RCC 7860 (cell line): ENCODE results near the gene CROCC2.

Source experiments
- DNase-seq: peaks from one replicate; pipeline ENCODE4 v3.0.0-alpha.2; 2015; ENCODE audit warnings: low spot score
- FAIRE-seq: peaks from 2 replicates; lab custom pipeline; 2012; peaks lifted over from hg19 to GRCh38; lab: Jason Lieb, UNC

Gene CROCC2

GRCh38 chr2:240996161-240996833 lies 90.2 kb downstream of the CROCC2 start:
- no peak for DNase-seq

GRCh38 chr2:240996834-240997140 lies 90.7 kb downstream of the CROCC2 start:
- DNase-seq, result no peak
- FAIRE-seq, result no peak

More at GRCh38 chr2:240996161-240996833, 90.2 kb downstream of the CROCC2 start:
- no peak for FAIRE-seq

DNA sequence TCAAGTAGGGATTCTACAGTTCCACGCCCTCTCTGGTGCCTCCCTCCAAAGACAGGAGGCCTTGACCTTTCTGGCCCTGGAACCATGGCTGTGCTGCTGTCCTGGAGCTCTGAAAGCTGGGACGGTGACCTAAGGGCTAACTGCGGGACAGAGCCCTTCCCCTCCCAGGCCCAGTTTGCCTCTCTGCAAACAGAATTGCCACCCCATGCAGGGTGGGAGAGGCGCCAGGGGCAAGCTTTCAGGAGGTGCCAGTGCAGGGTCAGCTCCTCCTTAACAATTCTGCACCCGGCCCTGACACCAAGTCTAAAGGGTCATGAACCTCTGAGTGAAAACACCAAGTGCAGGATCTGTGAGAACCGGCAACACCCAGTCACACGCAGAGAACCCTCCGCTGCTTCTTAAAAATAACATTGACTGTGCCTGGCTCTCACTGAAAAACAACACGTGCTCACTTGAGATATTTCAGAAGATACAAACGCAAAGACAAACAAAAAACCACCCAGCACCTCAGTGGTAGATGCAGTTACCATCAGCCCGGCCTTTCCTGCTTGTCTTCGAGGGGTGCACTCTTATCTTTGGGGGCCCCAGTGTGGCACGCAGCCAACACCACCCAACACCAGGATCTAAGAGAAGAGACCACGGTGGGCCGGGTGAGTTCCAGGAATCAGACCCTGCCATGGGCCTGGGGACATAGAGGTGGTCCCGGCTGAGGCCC lies 91.2 kb downstream of the CROCC2 start:
- FAIRE-seq, result no peak

GRCh38 chr2:240997856-240998705 lies 91.9 kb downstream of the CROCC2 start, which contains the start of gene SNED1:
Gene SNED1 (plus strand): TSS chr2:240998618. CDS start chr2:240998838, 220 bp downstream.
- no peak for DNase-seq
- no peak for FAIRE-seq

More for the DNA sequence above, 91.2 kb downstream of the CROCC2 start:
- DNase-seq, result no peak

- FAIRE-seq (no peak), DNase-seq (no peak)
Observed at GRCh38 chr2:240998706-240998994, 92.5 kb downstream of the CROCC2 start.

DNA sequence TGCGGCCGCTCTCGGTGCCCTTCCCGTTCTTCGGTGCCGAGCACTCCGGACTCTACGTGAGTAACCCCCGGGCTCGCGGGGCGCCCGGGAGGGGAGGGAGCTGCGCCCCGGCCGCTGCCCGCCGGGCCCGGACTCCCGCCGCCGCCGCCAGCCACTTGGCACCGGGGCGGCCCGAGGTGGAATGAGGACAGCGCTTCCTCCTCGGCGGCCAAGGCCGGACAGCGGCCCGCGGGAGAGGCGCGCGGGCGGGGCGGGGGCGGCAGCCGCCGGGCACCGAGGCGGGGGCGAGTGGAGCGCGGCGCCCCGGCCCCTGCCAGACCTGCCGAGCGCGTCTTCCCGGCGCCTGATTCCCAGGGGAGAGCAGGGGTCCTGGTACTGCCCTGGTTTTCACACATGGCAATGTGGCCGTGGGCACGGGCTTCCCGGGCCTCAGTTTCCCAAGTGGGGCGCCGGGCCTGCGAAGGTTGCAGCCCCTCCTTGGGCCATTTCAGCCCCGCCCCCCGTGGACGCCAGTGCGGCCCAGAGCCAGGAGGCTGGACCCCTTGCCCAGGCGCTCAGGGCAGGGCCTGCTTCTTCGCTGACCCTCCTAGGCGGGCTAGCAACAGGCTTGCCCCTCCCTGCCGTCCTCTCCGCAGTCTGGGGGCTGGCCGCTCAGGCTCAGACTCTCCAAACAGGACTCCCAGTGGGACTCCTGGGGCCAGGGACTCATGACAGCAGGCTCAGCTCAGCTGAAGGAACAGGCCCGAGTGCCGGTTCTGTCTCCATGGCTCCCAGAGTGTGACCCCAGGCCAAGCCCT lies 93.1 kb downstream of the CROCC2 start:
- FAIRE-seq (no peak), DNase-seq (no peak)

GRCh38 chr2:240999873-241000541 lies 93.9 kb downstream of the CROCC2 start:
- DNase-seq (no peak), FAIRE-seq (no peak)

- FAIRE-seq (no peak), DNase-seq (no peak)
Observed at GRCh38 chr2:241000831-241001321, 94.7 kb downstream of the CROCC2 start.

DNA sequence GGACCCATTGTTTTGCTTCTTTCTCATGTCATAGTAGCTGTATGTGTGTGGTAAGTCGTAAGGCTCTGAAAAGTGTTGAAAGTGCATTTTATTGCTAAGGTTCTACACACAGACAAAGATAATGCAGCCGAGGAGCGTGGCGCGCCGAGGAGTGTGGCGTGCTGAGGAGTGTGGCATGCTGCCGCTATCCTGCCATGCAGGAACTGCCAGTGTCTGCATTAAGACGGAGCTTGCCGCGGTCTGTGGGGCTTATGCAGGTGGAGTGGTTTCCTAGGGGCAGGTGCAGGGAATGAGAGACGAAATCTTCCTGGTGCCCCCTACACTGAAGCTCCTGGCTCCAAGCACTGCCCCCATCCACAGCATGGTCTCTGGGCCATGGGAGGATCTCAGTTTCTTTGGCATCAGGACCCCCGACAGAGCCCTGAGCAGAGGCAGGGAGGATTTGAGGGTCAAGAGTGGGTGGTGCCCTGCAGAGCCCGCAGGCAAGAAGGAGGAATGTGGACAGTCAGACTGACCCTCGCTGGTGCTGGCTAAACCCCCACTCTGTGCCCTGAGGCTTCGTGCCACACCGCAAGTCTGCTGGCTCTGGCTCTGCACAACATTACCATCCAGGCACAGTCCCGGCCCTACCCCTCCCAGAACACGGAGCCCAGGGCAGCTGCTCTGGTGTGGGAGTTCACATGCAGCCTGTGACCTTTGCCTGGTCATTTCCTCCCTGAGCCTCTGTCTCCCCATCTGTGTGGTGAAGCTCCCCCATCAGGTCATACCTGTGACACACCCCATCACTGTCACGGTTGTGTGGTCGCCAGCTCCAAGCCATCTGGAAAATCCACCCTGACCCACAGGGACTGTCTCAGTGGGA lies 95.5 kb downstream of the CROCC2 start:
- DNase-seq, result no peak
- no peak for FAIRE-seq

DNA sequence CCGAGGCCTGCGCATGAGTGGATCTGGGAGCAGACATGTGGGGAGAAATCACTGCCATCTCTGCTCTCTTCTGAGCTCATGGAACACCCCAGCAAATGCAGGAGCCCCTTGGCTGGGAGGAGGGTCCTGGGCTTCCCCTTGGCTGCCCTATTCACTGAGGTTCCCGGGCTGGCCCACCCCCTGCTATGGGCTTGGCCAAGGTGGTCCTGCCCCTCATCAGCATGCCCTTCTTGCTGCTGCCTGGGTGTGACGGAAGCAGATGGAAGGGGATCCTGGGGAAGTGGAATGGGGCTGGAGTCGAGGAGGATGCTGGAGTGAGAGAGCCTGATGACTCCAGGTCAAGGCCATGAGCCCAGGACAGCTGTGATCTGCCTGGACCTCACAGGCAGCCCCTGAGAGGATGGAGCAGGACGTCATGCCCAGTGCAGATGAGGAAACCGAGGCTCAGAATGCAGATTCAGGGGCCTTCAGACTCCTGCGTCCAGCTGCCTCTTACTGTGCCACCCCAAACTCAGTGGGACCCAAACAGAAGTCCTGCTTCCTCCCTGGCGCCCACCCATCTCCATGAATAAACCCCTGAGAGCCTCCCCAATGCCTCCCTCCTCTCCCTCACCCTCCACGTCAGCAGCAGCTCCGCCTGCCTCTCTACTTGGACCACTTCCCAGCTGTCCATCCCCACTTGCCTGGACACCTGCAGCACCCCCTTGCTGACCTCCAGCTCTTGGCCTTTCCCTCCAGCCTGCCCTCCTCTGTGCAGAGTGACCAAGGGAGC lies 96.3 kb downstream of the CROCC2 start:
- DNase-seq (no peak), FAIRE-seq (no peak)

DNA sequence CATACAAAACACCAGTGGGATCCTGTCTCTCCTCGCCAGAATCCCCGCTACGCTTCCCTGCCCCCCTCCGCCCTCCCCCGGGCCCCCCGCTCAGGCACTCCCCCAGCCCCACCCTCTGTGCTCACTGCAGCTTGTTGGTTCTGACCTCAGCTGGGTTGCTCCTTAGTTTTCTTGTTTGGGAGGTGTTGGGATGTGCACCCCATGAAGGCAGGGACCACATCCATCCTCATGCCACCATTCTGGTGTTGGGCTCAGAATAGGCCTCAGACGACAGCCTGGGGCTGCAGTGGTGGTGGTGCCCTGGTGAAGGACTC lies 96.9 kb downstream of the CROCC2 start:
- no peak for FAIRE-seq
- no peak for DNase-seq

DNA sequence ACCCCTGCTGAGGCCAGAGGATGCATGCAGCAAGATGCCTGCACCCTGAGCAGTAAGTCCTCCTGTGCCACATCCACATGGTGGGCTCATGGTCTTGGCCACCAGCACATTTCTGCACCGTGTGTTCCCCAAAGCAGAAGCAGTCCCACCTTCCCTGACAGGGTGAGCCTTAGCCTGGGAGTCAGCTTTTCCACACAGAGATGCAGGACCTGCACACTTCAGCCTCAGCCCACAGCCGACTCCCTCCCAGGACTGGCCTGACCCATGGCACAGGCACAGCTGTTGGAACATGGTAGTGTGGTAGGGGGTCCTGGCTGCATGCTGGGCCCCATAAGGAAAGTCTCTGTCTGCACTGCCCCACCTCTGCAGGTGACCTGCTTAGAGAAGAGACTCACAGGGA lies 97.2 kb downstream of the CROCC2 start:
- no peak for DNase-seq
- FAIRE-seq, result no peak

- FAIRE-seq (no peak), DNase-seq (no peak)
Observed at GRCh38 chr2:241003830-241004564, 97.9 kb downstream of the CROCC2 start.

DNA sequence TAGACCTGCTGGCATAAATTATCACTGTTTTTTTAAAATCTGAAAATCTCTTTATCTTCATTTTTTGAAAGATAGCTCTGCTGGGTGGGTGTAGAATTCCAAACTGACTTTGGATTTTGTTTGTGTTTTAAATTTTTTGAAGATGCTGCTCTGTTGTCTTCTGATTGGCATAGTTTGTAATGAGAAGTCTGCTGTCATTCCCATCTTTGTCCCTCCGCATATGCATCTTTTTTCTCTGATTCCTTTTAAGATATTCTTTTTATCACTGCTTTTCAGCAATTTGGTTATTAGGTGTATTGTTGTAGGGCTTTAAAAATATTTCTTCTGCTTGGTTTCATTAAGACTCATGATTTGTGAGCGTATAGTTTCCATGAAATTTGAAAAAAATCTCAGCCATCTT lies 99.4 kb downstream of the CROCC2 start:
- DNase-seq (no peak), FAIRE-seq (no peak)

DNA sequence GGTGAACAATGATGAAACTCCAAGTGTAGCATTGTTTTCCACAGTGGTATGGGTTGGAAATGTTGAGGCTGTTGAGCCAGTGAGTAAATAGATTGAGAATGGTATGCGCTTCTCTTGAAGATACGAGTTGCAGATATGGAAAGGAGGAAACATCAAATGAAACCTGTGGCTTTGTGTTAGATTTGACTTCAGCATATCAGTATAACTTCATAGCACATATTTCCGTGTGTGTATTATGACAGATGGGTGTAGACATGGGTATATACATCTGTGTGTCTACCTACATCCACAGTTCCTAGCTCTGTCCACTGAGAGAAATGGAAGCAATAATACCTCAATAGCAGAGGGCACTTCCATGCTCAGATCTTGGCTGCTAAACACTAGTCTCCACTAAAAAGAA lies 100.3 kb downstream of the CROCC2 start:
- FAIRE-seq (no peak), DNase-seq (no peak)

GRCh38 chr2:241007111-241007510 lies 101.0 kb downstream of the CROCC2 start:
- DNase-seq (no peak), FAIRE-seq (no peak)

DNA sequence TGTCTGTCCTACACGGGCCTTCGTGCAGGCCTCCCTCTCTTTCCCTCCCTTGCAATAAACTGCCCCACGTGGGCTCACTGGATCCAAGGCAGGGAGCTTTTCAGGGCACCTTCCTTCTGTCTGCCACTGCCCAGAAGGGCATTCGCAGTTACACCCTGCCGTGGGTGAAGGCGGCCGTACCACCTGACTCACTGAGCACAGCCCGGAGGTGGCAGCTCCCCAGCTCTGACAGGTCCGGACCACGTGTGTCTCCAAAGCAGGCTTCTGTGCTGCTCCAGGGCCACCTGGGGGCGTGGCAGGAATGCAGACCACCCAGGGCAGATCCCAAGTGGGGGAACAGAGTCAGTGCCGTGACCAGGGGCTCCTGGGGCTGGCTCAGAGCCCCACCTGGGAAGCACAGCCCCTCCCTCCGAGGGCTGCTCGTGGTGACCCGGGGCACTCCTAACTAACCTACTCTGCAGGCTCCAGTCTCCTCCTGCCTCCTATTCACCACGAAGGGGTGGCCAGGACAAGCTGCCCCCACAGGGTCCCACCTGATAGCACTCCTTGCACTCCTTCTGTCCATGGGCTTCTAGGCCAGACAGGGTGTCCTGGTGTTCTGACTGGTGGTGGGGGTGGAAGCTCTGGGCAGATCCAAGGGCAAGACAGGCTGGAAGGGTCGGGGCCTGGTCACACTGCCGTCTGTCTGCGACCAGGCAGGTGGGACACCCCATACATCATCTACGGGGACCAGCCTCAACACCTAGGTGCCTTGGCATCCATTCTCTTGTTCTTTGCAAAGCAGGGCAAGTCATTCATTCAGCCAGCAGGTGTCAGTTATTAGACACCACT lies 102.0 kb downstream of the CROCC2 start:
- no peak for FAIRE-seq
- DNase-seq, result no peak
